GM18868 (cell line): ENCODE measurements around the gene SLC44A1.

Source experiments
- ATAC-seq: cut with Tn5 transposase; IDR thresholded peaks from one replicate; pipeline ENCODE4 v1.9.1; 2021; ENCODE audit warnings: mild to moderate bottlenecking, moderate library complexity; ENCODE audit not compliant: unreplicated experiment

SLC44A1 gene

GRCh38 chr9:105269593-105269992 is 25.1 kb downstream of the SLC44A1 start:
- no peak for ATAC-seq

GRCh38 chr9:105270711-105271110 is 26.3 kb downstream of the SLC44A1 start:
- ATAC-seq, result no peak

GRCh38 chr9:105273731-105274130 is 29.3 kb downstream of the SLC44A1 start:
- no peak for ATAC-seq

- no peak for ATAC-seq
Observed at GRCh38 chr9:105275111-105275510, 30.7 kb downstream of the SLC44A1 start.

- no peak for ATAC-seq
Observed at GRCh38 chr9:105275938-105276337, 31.5 kb downstream of the SLC44A1 start.

GRCh38 chr9:105278751-105279150 is 34.3 kb downstream of the SLC44A1 start:
- ATAC-seq, result no peak

- no peak for ATAC-seq
Observed at GRCh38 chr9:105280691-105281090, 36.2 kb downstream of the SLC44A1 start.

- no peak for ATAC-seq
Observed at GRCh38 chr9:105281272-105281671, 36.8 kb downstream of the SLC44A1 start.

GRCh38 chr9:105281926-105282325 is 37.5 kb downstream of the SLC44A1 start:
- no peak for ATAC-seq

- no peak for ATAC-seq
Observed at GRCh38 chr9:105282870-105283621, 38.6 kb downstream of the SLC44A1 start.

- no peak for ATAC-seq
Observed at GRCh38 chr9:105283795-105284194, 39.3 kb downstream of the SLC44A1 start.

- ATAC-seq, result no peak
Observed at GRCh38 chr9:105284463-105284862, 40.0 kb downstream of the SLC44A1 start.

- ATAC-seq, result no peak
Observed at GRCh38 chr9:105286098-105286497, 41.6 kb downstream of the SLC44A1 start.

- no peak for ATAC-seq
Observed at GRCh38 chr9:105289305-105289704, 44.9 kb downstream of the SLC44A1 start.

- ATAC-seq, result no peak
Observed at GRCh38 chr9:105290418-105290817, 46.0 kb downstream of the SLC44A1 start.

- no peak for ATAC-seq
Observed at GRCh38 chr9:105290954-105291353, 46.5 kb downstream of the SLC44A1 start.

- ATAC-seq, result no peak
Observed at GRCh38 chr9:105291422-105291859, 47.0 kb downstream of the SLC44A1 start.

GRCh38 chr9:105291938-105292337 is 47.5 kb downstream of the SLC44A1 start:
- no peak for ATAC-seq

- ATAC-seq, result no peak
Observed at GRCh38 chr9:105293408-105293807, 49.0 kb downstream of the SLC44A1 start.

- ATAC-seq, result no peak
Observed at GRCh38 chr9:105295201-105295550, 50.7 kb downstream of the SLC44A1 start.

- no peak for ATAC-seq
Observed at GRCh38 chr9:105295986-105296385, 51.5 kb downstream of the SLC44A1 start.

- ATAC-seq, result no peak
Observed at GRCh38 chr9:105296445-105296844, 52.0 kb downstream of the SLC44A1 start.

GRCh38 chr9:105296877-105297287 is 52.4 kb downstream of the SLC44A1 start:
- no peak for ATAC-seq
